Coronary artery (tissue), 2 donors: ENCODE data around the gene ZNF487.
A peak's percentile ranks its signal among the peaks of the same experiment; 100 is the strongest.
"Not testable (repeated sequence)": the region's sequence is repeated elsewhere in the genome, so short reads cannot be mapped to it uniquely, and the experiment has no call there.

Experiments
- DNase-seq: peaks from one replicate; pipeline ENCODE4 v3.0.0-alpha.2; 2017; ENCODE audit warnings: low spot score
- H3K27ac ChIP-seq, 2 donors: fragments of 200-600 bp; sonication (generic); one replicate each; pipeline ENCODE4 v1.5.1; 2016 to 2019
- H3K4me3 ChIP-seq: fragments of 200-600 bp; sonication (generic); 2 replicates; pipeline ENCODE4 v1.5.1; 2016; ENCODE audit warnings: mild to moderate bottlenecking, moderate library complexity
- TF ChIP-seq, protein P1 (sequence below): fragments of 200-600 bp; sonication (generic); IDR thresholded peaks from one replicate; pipeline ENCODE4 v1.5.1; 2019; ENCODE audit warnings: antibody characterized with exemption

ZNF487 gene

DNA sequence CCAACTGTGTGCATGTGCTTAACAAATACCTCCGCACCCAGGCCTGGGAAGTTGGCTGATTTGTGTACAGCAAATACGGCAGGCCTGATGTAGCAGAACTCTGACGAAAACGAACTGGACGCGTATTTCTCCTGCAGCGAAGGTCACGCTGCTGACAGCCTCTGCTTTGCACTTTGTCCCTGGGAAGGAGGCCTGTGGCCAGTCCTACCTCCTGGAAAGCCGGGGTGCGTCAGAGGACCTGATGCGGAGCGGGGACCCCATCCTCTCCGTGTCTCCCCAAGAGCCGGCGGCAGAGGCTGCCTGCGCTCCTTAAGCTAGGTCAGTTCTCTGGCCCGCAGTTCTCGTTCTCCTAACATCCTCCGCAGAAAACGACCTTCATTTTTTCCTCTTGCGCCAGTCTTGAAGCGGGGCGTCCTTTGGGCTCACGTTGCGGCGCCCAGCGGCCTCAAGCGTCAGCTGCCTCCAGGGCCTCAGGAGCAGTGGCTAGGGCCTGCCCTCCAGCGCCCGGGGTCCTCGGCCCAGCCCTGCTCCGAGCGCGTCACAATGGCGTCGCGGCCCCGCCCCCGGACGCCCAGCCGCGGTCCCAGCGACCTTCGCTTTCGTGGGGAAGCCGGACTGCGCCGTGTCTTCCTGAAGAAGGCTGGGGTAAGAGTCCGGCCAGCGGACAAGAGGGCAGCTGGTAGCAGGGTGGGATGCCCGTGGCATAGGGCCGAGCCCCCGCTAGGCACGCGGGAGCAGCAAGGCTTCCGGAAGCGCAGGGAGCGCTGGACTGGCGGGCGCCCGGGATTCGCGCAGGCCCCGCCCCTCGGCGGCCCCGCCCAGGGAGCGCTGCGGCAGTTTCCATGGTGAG lies at the start of gene ZNF487:
TSS of gene ZNF487 (plus strand) at position 821 of the 850 bp plus-strand sequence. CDS start 38,703 bp downstream, outside the sequence.
- Histone ChIP-seq H3K4me3 (peak within 1 kb of the TSS; percentile 84), H3K27ac (peak within 1 kb of the TSS; percentile 97 to 98)
- TF ChIP-seq, protein P1, sequence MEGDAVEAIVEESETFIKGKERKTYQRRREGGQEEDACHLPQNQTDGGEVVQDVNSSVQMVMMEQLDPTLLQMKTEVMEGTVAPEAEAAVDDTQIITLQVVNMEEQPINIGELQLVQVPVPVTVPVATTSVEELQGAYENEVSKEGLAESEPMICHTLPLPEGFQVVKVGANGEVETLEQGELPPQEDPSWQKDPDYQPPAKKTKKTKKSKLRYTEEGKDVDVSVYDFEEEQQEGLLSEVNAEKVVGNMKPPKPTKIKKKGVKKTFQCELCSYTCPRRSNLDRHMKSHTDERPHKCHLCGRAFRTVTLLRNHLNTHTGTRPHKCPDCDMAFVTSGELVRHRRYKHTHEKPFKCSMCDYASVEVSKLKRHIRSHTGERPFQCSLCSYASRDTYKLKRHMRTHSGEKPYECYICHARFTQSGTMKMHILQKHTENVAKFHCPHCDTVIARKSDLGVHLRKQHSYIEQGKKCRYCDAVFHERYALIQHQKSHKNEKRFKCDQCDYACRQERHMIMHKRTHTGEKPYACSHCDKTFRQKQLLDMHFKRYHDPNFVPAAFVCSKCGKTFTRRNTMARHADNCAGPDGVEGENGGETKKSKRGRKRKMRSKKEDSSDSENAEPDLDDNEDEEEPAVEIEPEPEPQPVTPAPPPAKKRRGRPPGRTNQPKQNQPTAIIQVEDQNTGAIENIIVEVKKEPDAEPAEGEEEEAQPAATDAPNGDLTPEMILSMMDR = no peak
- peak; percentile 96 for DNase-seq

DNA sequence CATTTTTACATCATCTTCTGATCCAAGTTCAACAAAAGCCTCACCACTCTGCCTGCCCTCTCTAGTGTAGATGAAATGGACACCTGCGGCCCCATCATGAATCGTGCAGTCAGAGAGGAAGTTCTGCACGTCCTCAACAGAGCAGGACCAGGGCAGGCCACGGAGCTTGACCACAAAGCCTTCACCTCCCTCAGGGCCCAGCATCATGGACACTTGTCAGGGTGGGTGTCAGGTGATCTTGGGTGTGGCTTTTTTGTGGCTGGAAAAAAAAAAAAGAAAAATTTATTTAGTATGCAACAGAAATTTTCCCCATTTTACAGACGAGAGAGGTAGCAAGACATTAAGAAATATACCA lies 49.3 kb upstream of the ZNF487 start:
- TF ChIP-seq, protein P1 = no peak
- no peak for DNase-seq
- Histone ChIP-seq H3K4me3 (no peak overlapping the region), H3K27ac (no peak overlapping the region)

DNA sequence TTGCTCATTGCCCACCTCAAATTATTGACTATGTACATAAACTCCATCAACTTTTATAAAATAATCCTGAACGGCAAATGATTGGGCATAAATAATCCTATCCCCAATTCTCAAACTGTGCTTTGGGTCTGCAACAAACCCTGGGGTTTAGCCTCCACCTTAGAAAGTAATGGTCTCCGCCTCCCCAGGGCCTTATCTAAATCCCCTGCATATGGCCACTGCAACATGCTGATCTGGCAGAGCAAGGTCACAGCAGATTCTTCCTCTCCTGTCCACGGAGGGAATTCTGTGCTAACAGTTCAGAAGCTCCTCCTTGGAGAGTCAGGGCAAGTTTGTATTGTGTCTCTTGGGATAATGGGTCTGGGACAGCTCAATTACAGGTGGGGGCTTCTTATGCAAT lies 47.0 kb upstream of the ZNF487 start:
- no peak for DNase-seq
- H3K27ac ChIP-seq = no peak overlapping the region
- TF ChIP-seq, protein P1 = no peak
- H3K4me3 ChIP-seq = no peak overlapping the region

DNA sequence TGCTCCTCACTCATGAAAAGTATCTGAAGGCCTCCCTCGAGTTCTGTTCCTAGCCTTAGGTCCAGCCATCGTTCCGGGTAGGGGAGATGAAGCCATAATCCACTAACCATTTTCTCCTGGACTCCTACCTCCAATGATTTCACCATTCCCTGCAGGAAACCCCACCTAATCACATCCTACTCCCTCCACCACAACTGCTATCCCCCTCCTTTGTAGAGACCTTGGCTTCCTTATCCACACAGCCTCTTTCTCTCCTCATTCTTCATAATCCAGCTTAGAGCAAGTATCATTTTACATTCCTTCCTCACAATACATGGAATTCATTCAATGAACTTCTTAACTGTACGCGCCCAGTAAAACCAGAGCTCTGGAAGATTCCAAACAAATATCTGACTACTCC lies 46.6 kb upstream of the ZNF487 start:
- H3K27ac ChIP-seq = no peak overlapping the region
- TF ChIP-seq, protein P1 = no peak
- no peak overlapping the region for H3K4me3 ChIP-seq
- no peak for DNase-seq

DNA sequence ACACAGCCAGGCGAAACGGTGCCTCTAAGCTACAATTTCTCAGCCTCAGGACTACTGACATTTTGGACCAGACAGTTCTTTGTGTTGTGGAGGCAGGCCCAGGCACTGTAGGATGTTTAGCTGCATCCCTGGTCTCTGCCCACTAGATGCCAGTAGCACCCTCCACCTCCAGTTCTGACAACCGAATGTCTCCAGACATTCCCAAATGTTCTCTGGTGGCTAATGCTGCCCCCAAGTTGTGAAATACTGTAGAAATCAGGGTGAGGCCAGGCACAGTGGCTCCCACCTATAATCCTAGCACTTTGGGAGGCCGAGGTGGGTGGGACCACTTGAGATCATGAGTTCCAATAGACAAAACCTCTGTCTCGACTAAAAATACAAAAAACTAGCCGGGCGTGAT lies 46.2 kb upstream of the ZNF487 start:
- no peak for DNase-seq
- TF ChIP-seq, protein P1 = peak; percentile 18
- peak overlapping the region in 1 of 2 donors; percentile 31 for H3K27ac ChIP-seq
- H3K4me3 ChIP-seq = no peak overlapping the region

DNA sequence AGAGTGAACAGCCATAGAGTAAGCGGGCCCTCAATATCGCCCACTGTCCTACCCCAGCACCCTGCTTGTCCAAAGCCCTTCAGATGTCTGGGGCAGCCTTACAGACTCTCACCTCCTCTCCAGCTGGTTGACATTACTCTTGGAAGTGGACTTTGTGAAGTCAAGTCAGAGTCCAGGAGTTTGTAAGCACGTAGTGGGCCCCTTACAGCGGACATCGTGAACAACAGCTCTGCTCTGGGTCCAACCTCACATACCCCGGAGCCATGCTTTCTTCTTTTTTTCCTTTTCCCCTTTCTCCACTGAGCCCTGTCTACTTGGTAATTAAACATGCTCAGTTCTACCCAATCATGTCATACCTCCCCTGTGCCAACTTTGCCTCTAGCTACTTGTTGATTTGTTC lies 45.4 kb upstream of the ZNF487 start:
- TF ChIP-seq, protein P1 = no peak
- Histone ChIP-seq H3K27ac (no peak overlapping the region), H3K4me3 (no peak overlapping the region)
- DNase-seq = no peak

DNA sequence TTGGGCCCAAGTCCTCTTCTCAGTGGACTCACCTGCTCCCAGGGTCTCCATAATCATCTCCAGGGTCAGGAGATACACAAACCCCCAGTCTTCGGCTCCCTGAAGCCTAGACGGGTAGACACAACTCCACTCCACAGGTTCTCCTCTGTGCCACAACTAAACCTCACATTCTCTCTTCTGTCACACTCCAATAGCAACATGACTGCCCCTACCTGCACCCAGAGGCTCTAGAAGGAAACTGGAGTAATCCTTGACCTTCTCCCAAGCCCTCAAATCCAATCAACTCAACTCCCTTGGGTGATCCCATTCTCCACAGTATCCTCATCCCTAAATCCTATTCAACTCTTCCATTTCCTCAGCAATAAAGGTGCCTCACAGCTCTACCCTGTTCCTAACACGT lies 44.2 kb upstream of the ZNF487 start:
- no peak for DNase-seq
- TF ChIP-seq, protein P1 = no peak
- H3K4me3 ChIP-seq = no peak overlapping the region
- H3K27ac ChIP-seq = no peak overlapping the region

DNA sequence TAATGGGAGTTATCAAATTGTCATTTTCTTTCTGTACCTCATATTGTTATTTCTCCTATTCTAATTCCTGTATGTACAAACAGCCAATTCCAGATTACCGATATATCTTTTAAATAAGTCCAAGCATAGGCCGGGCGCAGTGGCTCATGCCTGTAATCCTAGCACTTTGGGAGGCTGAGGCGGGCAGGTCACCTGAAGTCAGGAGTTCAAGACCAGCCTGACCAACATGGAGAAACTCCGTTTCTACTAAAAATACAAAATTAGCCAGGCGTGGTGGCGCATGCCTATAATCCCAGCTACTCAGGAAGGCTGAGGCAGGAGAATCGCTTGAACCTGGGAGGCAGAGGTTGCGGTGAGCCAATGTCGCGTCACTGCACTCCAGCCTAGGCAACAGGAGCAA lies 43.7 kb upstream of the ZNF487 start:
- DNase-seq, H3K27ac ChIP-seq, H3K4me3 ChIP-seq: not testable (repeated sequence)
